ENCODE measurements around the gene PLCD3. TPM values are rescaled to one million over a fixed set of nuclear protein-coding genes. Genes with fewer than 3 reads are reported as not detected.

Gene PLCD3
- total RNA-seq, 1 donor from 2014 or later = 34.2 TPM

DNA sequence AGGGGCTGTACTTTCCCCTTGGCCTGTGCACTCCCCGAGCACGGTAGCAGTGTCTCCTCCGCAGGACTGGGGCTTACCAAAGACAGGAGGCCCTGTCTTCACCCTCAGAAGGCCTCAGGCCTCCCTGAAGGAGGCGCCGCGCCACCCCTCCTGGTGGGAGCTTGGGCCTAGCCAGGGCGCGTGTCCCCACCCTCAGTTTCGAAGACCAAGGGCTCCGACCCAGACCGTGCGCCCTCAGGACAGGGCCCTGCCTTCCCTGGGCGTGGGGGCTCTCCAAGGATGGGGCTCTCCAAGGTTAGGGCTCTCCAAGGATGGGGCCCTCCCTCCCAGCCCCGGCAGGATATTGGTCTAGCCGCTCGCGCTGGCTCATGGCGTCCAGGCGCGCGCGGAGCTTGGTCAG, 11.8 kb downstream of the PLCD3 start:
- Mint-ChIP-seq H3K4me1 (peaks cover 10% of the 10 kb centered on the region), H3K4me3 (no peak overlapping the region), H3K27me3 (ENCODE audit: low read depth) (no peaks in the 10 kb centered on the region), H3K36me3 (ENCODE audit: low read depth) (no peaks in the 10 kb centered on the region), H3K27ac (ENCODE audit: unreplicated experiment) (no peak overlapping the region), H3K9me3 (no peaks in the 10 kb centered on the region)
- TF ChIP-seq, protein P1, sequence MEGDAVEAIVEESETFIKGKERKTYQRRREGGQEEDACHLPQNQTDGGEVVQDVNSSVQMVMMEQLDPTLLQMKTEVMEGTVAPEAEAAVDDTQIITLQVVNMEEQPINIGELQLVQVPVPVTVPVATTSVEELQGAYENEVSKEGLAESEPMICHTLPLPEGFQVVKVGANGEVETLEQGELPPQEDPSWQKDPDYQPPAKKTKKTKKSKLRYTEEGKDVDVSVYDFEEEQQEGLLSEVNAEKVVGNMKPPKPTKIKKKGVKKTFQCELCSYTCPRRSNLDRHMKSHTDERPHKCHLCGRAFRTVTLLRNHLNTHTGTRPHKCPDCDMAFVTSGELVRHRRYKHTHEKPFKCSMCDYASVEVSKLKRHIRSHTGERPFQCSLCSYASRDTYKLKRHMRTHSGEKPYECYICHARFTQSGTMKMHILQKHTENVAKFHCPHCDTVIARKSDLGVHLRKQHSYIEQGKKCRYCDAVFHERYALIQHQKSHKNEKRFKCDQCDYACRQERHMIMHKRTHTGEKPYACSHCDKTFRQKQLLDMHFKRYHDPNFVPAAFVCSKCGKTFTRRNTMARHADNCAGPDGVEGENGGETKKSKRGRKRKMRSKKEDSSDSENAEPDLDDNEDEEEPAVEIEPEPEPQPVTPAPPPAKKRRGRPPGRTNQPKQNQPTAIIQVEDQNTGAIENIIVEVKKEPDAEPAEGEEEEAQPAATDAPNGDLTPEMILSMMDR (conservative IDR thresholded peaks at IDR 0.05) = no peak
- DNase-seq (ENCODE audit: low read depth, low spot score) = no peak

DNA sequence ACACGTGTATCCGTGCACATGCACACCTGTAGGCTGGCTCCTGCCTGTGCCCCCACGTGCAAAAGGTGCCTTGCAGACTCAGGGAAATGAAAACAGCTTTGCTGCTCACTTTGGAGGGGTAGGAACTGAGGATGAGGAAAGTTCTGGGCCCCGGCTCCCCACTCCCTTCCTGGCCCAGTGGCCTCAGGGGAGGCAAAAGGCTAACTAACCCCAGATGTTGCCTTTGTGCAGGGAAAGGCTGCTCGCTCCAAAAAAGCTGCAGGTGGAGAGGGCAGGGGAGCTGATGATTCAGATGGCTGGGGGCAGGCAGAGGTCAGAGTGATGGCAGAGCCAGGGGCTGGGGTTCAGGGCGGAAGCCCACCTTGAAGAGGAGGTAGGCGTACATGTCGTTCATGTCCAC, 12.4 kb downstream of the PLCD3 start:
- Mint-ChIP-seq H3K4me1 (peaks cover 10% of the 10 kb centered on the region), H3K27ac (ENCODE audit: unreplicated experiment) (no peak overlapping the region), H3K27me3 (ENCODE audit: low read depth) (no peaks in the 10 kb centered on the region), H3K9me3 (no peaks in the 10 kb centered on the region), H3K36me3 (ENCODE audit: low read depth) (no peaks in the 10 kb centered on the region), H3K4me3 (no peak overlapping the region)
- DNase-seq (ENCODE audit: low read depth, low spot score) = no peak
- TF ChIP-seq, protein P1 (conservative IDR thresholded peaks at IDR 0.05) = no peak

DNA sequence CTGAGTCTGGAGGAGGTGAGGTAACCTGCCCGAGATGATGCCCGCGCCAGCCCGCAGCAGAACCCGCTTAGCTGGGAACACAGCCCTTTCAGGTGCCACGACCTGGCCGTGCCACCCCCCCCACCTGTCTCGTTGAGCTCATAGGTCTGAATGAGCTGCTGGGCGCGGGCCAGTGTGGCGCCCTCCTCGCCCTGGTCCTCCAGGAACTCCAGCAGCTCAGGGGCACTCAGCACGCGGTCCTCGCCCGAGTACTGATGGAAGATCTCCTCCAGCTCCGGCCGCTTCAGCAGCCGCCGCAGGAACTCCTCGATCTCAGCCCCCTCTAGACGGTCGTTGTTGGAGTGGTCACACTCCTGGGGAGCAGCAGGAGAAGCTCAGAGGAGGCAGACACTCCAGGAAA, 13.6 kb downstream of the PLCD3 start:
- TF ChIP-seq, protein P1 (conservative IDR thresholded peaks at IDR 0.05) = no peak
- DNase-seq (ENCODE audit: low read depth, low spot score) = no peak
- Mint-ChIP-seq H3K4me1 (peaks cover 10% of the 10 kb centered on the region), H3K36me3 (ENCODE audit: low read depth) (no peaks in the 10 kb centered on the region), H3K9me3 (no peaks in the 10 kb centered on the region), H3K27ac (ENCODE audit: unreplicated experiment) (no peak overlapping the region), H3K27me3 (ENCODE audit: low read depth) (no peaks in the 10 kb centered on the region), H3K4me3 (no peak overlapping the region)

DNA sequence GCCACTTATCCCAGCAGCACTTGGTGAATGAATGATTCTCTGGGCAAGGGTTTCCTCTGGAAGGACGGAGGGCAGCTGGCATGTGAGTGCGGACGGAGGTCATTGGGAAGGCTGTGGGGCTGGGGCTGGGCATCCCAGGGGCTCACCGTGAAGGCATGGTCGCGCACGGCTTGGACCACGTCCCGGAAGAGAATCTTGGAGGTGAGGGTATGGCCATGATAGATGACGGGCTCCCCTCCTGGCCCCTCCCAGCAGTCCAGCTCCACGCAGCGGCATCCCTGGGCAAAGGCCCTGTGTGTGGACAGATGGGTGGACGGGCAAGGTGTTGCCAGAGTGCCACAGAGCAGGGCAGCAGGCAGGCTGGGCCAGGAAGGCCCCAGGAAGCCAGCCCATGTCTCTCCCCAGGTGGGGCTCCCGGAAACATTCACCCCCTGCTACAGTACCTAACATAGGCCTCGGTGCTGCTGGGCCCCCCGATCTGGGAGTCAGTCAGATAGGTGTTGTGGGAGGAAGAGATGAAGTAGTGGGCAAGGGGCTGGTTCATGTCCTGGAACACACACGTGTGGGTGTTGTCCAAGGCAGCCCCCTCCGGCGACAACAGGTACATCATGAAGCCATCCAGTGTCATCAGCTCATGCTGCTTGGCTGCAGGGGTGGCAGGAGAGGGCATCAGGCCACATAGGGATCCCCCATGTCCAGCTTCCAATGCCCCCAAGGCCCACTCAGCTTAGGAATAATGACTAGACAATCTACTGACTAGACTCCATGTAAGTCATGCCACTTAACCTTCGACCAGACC, 14.3 kb downstream of the PLCD3 start:
- H3K27ac Mint-ChIP-seq (ENCODE audit: unreplicated experiment) = no peak overlapping the region
- DNase-seq (ENCODE audit: low read depth, low spot score) = no peak
- TF ChIP-seq, protein P1 (conservative IDR thresholded peaks at IDR 0.05) = no peak
- H3K27me3 Mint-ChIP-seq (ENCODE audit: low read depth) = no peaks in the 10 kb centered on the region
- H3K4me1 Mint-ChIP-seq = peaks cover 6% of the 10 kb centered on the region
- no peak overlapping the region for H3K4me3 Mint-ChIP-seq
- H3K36me3 Mint-ChIP-seq (ENCODE audit: low read depth) = no peaks in the 10 kb centered on the region
- H3K9me3 Mint-ChIP-seq = no peaks in the 10 kb centered on the region

DNA sequence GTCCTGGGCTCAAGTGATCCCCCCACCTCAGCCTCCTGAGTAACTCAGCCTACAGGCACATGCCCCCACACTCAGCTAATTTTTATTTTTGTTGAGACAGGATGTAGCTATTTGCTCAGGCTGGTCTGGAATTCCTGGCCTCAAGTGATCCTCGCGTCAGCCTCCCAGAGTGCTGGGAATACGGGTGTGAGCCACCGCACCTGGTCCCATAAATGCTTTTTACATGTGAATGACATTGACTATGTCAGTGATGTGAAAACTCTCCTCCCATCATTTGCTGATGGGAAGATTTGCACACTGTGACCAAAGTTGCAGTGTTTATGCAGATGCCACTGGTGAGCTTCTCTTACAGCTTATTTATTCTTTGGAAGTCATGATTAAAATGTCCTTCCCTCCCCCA, 15.0 kb downstream of the PLCD3 start:
- H3K4me3 Mint-ChIP-seq = no peak overlapping the region
- no peak for DNase-seq (ENCODE audit: low read depth, low spot score)
- no peak overlapping the region for H3K27ac Mint-ChIP-seq (ENCODE audit: unreplicated experiment)
- H3K27me3 Mint-ChIP-seq (ENCODE audit: low read depth) = no peaks in the 10 kb centered on the region
- H3K9me3 Mint-ChIP-seq = no peaks in the 10 kb centered on the region
- TF ChIP-seq, protein P1 (conservative IDR thresholded peaks at IDR 0.05) = no peak
- H3K4me1 Mint-ChIP-seq = peaks cover 1% of the 10 kb centered on the region
- no peaks in the 10 kb centered on the region for H3K36me3 Mint-ChIP-seq (ENCODE audit: low read depth)
